Stomach (tissue), 4 donors: ENCODE measurements around the gene PDE3B.

Experiments
- CTCF ChIP-seq, 7 experiments: fragments of 450-650 bp in 4 of 7; fragments of 200-600 bp in 3 of 7; sonication (generic) in 3 of 7; IDR thresholded peaks; one replicate each; pipeline ENCODE4 v1.5.1; 2016 to 2019; ENCODE audit warnings: antibody characterized with exemption in 7 of 7, control low read depth in 2 of 7, mild to moderate bottlenecking in 1 of 7
- EP300 ChIP-seq: sonication (generic); formaldehyde crosslinking; IDR thresholded peaks from one replicate; pipeline ENCODE4 v1.6.1; 2017; ENCODE audit warnings: antibody characterized with exemption
- POLR2AphosphoS5 ChIP-seq, 3 donors: sonication (generic); formaldehyde crosslinking; IDR thresholded peaks; one replicate each; pipeline ENCODE4 v1.6.1; 2016; ENCODE audit warnings: antibody characterized with exemption in 3 of 3

GRCh38 chr11:14914536-14914935 lies 270.9 kb downstream of the PDE3B start:
- TF ChIP-seq CTCF (IDR thresholded peaks at IDR 0.05) = no peak
- TF ChIP-seq EP300 = no peak
- TF ChIP-seq POLR2AphosphoS5 (IDR thresholded peaks at IDR 0.05) = no peak
